Esophagus mucosa (tissue), 1 donor: ENCODE data around the gene LGI1. TPM values are rescaled to one million over a fixed set of nuclear protein-coding genes. Genes with fewer than 3 reads are reported as not detected.

ENCODE experiments used
- ATAC-seq: fragments of 200-7000 bp; cut with Tn5 transposase; one replicate; pipeline ENCODE4 v1.9.1; 2020
- total RNA-seq: library from RNA; stranded (reverse); gene quantifications from one replicate; pipeline ENCODE4 v1.2.4, GENCODE V29; 2023
- donor health status: DM: yes; HTN: yes; CAD: no.

LGI1 gene
- total RNA-seq, 1 donor from 2014 or later, result not detected

GRCh38 chr10:93755443-93756116, 2.2 kb upstream of the LGI1 start:
- no peak for ATAC-seq

GRCh38 chr10:93756118-93756517, 1.6 kb upstream of the LGI1 start:
- ATAC-seq, result no peak

DNA sequence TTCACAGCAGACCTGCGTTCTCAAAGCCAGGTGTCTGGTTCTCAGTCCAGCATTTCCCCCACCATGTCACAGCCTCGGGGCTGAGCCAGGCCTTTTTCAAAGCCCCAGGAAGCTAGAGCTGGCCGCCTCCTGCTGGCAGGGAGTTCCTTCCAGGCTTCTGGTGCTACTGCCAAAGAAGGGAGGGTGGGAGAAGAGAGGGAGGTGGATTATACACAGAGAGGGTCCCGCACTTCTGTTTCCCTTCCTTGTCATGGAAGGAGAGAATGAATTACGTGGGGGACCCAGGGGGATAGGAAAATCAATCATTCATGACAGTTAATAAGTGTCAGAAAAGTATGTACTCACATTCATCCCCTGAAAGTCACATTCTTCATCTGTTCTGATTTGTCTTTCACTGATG, 600 bp upstream of the LGI1 start:
- ATAC-seq, result no peak

DNA sequence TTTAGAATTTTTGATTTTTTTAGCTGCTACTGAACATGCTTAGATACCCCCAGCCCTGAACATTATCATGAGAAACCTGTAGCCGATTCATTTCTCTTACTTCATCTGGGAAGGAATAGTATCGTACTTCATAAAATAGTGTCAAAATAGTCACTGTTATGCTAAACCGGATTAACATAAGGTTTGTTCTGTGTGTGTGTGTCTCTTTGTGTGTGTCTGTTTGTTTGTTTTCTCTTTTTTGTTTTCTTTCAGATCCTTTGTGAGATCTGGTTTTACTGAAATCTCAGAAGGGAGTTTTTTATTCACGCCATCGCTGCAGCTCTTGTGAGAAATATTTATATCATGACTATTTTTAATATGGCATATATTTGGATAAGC, 761 bp downstream of the LGI1 start:
- no peak for ATAC-seq

DNA sequence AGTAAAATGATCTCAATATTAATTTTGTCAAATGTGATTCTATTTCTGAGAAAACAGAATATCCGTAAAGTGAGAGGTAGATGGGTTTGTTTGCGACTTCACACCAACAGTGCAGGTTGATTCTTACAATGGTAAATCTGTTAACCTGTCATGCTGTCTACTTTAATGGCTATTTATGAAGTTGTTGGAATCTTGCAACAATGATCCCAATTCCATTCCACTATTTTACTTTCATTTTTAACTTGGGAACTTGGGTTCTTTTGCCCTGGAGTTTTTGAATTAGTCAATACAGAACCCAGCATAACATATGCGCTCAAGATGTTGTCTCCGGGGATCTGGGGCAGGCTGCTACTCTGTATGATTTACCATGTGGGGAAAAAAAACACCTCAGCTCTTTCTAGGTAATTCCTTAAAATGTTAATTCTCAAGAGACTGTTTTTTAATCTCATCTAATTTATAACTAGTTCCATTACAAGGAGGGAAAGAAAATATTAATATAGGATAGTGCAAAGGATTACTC, 1.2 kb downstream of the LGI1 start:
- no peak for ATAC-seq

GRCh38 chr10:93760490-93760889, 2.8 kb downstream of the LGI1 start:
- ATAC-seq, result no peak

GRCh38 chr10:93762979-93763391, 5.2 kb downstream of the LGI1 start:
- peak; percentile 20 for ATAC-seq

DNA sequence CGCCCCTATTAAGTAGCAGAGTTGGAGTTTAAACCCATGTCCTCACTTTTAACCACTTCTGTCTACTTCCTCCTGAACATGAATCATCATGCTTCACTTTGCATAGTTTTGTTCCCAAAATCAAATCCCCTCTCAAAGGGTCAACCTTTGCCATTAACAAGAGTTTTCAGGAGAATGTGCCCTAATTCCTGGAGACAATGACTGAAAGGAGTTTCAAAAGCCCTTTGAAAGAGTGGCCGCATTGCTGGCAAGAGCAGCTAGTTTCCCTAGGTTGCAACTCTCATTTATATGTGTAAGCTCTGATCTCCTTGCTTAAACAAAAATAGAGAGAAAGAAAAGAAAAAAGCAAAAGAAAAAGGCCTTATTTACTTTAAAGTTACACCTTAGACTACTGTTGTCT, 9.2 kb downstream of the LGI1 start:
- no peak for ATAC-seq

GRCh38 chr10:93767724-93768399, 10.1 kb downstream of the LGI1 start:
- no peak for ATAC-seq

DNA sequence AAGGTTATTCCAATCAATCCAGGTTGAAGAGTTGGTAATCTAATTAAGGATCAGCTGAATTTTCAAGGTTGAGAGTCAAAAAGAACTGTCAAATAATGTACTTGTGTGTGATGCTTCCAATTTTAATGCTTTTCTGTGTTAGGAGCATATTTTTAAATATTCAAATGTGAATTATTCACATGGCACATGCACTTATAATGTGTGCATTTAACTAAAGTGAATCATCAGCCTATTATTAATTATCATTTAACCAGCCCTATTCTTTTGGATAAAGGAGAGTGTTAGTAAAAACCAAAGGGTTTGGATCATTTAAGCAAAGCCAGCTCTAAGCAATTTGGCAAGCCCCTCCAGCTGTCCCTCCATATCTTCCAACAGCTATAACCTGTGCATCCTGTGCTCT, 11.2 kb downstream of the LGI1 start:
- ATAC-seq, result no peak

- ATAC-seq, result no peak
Measured at GRCh38 chr10:93771354-93771753, 13.6 kb downstream of the LGI1 start.

DNA sequence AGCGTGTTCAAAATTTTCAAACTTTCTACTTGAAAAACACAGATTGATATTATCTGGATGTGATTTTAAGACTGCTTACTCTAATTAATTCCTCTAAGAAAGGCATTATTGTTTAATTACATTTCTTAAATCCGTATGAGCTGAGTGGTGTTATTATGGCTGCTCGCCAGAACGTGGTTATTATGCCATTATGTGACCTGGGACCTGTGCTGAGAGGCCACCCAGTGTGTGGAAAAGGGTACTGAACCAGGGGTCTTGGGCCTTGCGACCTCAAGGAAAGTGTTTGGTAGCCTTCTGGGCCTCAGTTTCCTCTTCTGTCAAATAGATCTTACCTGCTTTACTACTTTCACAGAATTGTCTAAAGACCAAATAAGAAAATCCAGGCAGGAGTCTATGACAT, 15.4 kb downstream of the LGI1 start:
- no peak for ATAC-seq

DNA sequence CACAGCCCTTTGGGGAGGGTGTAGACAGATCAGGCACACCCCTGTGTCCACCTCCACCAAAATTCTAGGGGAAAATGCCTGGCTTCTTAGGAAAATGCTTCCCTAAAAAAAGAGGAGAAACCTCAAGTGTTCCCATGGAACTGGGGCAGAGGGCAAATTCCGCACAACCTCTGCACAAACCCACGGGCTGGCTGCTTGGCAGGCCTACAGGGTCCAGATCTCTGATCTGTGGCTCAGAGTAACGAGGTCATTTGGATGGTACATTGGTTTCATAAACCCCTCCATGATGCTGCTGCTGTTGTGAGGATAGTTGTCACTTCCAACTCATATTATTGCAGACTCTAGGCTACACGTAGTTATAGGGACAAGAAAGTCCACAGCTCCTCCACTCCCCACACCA, 16.0 kb downstream of the LGI1 start:
- no peak for ATAC-seq

DNA sequence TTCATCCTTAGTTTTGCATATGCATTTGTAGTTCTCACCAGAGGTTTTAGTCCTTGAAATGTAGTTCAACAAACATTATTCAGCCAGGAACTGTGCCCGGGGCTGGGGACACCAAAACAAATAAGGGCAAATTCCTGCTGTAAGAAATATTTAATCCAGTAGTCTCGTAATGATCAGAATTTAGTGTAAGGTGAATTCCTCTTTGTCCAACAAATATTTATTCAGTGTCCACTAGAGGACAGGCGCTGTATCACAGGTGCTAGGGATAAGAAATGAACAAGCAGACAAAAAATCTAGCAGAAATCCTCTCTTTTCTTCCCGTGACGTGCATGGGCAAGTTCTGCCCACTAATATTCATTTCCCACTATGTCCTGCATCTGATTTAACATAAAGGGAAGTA, 17.6 kb downstream of the LGI1 start:
- ATAC-seq, result no peak

DNA sequence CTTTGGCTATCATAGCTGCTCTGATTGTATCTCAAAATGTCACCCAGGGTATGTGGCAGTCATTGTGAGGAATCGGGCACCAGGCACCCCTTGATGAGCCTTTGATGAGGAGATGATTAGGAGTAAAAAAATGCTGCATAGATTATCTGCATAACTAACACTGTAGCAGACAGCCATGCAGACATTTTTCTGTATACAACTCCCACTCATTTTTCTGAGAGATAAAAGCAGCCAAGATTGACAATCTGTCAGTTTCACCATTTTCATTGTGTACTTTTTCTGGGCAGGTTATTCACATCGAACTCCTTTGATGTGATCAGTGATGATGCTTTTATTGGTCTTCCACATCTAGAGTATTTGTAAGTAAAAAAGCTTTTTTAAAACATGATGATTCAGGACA, 19.4 kb downstream of the LGI1 start:
- ATAC-seq, result no peak

DNA sequence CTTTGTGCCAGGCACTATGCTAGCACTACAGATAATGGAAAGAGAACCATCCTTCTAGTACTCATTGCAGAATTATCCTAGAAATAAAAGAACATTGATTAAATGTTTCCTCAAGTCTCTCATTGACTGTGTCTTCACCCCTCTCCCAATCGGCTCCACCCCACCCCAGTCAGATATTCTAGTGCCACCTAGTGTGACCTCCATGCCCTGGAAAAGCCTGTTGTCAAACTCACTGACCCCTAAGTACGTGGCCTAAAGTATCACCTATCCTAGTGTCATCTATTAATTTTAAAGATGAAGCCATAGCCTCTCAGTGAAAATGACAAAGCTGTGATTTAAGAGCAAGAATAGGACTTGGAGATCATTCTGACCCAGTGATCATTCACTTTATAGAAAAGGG, 26.3 kb downstream of the LGI1 start:
- ATAC-seq, result no peak

- ATAC-seq, result no peak
Measured at GRCh38 chr10:93788413-93789208, 30.9 kb downstream of the LGI1 start.

- ATAC-seq, result no peak
Measured at GRCh38 chr10:93790439-93790838, 32.7 kb downstream of the LGI1 start.

- ATAC-seq, result no peak
Measured at GRCh38 chr10:93796167-93796566, 38.4 kb downstream of the LGI1 start.

DNA sequence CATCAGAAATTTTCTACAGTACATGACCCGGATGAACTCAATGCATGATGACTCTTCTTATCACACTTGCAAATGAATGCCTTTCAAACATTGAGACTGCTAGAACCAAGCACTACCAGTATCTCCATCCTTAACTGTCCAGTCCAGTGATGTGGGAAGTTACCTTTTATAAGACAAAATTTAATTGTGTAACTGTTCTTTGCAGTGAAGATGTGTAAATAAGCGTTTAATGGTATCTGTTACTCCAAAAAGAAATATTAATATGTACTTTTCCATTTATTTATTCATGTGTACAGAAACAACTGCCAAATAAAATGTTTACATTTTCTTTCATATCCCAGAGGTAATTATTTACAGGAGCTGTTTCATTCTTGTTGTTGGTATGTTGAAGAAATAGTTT, 40.1 kb downstream of the LGI1 start:
- no peak for ATAC-seq

DNA sequence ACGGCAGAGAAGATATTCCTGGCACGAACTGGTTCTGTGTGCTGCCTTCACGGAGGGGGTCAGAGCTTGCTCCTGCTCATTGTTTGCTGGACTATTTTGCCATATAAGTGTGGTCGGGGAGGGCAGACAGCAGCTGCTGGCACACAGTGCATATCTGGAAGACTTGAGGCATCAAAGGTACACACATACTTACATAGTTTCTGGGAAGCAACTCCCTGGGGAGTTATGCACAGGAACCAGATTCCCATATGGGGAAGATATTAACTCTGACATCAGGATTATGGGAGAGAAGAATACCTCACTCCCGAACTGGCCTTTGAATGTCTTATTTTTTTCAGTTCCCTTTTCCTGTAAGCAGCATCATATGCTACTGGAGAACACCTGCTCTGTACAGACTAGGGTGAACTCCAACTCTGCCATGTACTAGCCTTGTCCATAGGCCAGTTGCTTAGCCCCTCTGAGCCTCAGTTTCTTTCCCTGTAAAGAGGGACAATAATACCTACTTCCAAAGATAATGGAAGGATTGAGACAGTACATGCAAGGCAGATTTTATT, 41.5 kb downstream of the LGI1 start:
- no peak for ATAC-seq

DNA sequence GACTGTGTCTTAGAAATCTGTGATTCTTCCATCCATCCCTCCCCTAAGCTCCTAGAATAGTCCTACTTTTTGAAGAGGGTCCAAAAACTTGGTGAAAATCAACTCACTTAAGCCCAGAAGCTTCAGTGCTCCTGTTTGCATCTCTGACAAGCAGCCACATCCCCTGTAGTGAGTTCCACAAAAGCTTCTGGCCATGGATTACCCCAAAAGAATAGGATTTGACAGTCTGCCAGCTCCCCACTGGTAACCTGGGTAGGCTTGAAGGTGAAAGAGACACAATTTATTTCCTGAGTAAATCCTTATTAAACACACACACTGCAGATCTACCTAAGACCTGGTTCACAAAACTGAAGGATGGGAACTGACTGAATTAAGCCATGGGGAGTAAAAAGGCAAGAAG, 46.5 kb downstream of the LGI1 start:
- no peak for ATAC-seq

DNA sequence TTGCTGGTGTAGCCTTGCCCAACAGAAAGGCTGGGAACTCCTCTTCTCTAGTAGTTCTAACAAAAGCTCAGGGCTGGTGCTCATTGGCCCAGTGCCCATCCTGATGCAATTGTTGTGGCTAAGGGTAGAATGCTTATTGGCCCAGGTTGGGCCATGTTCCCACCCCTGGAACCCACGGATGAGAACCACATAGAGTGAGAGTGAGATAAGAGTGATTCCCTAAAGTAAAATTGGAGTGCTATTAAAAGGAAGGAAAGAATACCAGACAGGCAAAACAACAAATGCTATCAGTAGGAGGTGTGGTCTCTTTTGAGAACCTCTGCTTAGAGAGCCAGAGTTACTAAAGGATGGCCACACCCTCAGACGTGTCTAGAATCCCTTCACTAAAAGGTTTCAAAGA, 49.2 kb downstream of the LGI1 start:
- no peak for ATAC-seq
